HepG2 (cell line): ENCODE results near the gene ZNF285. TPM values are rescaled to one million over a fixed set of nuclear protein-coding genes. Genes with fewer than 3 reads are reported as not detected.

Source experiments
- ARNT2 ChIP-seq: sonication (generic); formaldehyde crosslinking; IDR thresholded peaks from 2 replicates; pipeline ENCODE4 v1.8.0; 2022; ENCODE audit warnings: mild to moderate bottlenecking, low read depth, missing genetic modification reagents, moderate library complexity
- HDAC1 ChIP-seq: sonication (generic); formaldehyde crosslinking; IDR thresholded peaks from 2 replicates; pipeline ENCODE4 v1.5.1; 2020; ENCODE audit warnings: mild to moderate bottlenecking, missing genetic modification reagents
- HDAC6 ChIP-seq: fragments of 200-600 bp; sonication (generic); IDR thresholded peaks from 2 replicates; pipeline ENCODE4 v1.7.0; 2017; ENCODE audit warnings: mild to moderate bottlenecking, antibody characterized with exemption, low read length, low read depth
- JARID2 ChIP-seq: sonication (generic); formaldehyde crosslinking; IDR thresholded peaks from 2 replicates; pipeline ENCODE4 v1.8.1; 2023; ENCODE audit warnings: missing genetic modification reagents, inconsistent platforms; ENCODE audit not compliant: insufficient replicate concordance
- KDM2A ChIP-seq: sonication (generic); formaldehyde crosslinking; IDR thresholded peaks from 2 replicates; pipeline ENCODE4 v1.4.0; 2020; ENCODE audit warnings: low read depth, missing genetic modification reagents, borderline replicate concordance
- RBFOX2 ChIP-seq: fragments of 200-400 bp; formaldehyde crosslinking; IDR thresholded peaks from 2 replicates; pipeline ENCODE4 v1.6.1; 2017; ENCODE audit warnings: low read depth, mild to moderate bottlenecking, low read length
- SAFB2 ChIP-seq: sonication (generic); formaldehyde crosslinking; IDR thresholded peaks from 2 replicates; pipeline ENCODE4 v1.5.1; 2020; ENCODE audit warnings: missing genetic modification reagents, low read depth, mild to moderate bottlenecking, borderline replicate concordance
- TOE1 ChIP-seq: sonication (generic); formaldehyde crosslinking; IDR thresholded peaks from 2 replicates; pipeline ENCODE4 v1.4.0; 2020; ENCODE audit warnings: mild to moderate bottlenecking, missing genetic modification reagents
- ZNF235 ChIP-seq: sonication (generic); formaldehyde crosslinking; IDR thresholded peaks from 2 replicates; pipeline ENCODE4 v1.8.1; 2023; ENCODE audit warnings: mild to moderate bottlenecking, missing genetic modification reagents, borderline replicate concordance
- ZNF484 ChIP-seq: sonication (generic); formaldehyde crosslinking; IDR thresholded peaks from 2 replicates; pipeline ENCODE4 v1.5.1; 2020; ENCODE audit warnings: mild to moderate bottlenecking, low read depth, missing genetic modification reagents, borderline replicate concordance
- ZNF572 ChIP-seq: sonication (generic); formaldehyde crosslinking; IDR thresholded peaks from 2 replicates; pipeline ENCODE4 v1.5.1; 2020; ENCODE audit warnings: mild to moderate bottlenecking, missing genetic modification reagents
- ZNF7 ChIP-seq: IDR thresholded peaks from 2 replicates; pipeline ENCODE4 v1.6.1; 2016; ENCODE audit warnings: missing biosample characterization, missing genetic modification reagents
- polyA plus RNA-seq, 8 experiments: library from polyadenylated mRNA; depleted of rRNA in 3 of 8; stranded (reverse) in 7 of 8; unstranded in 1 of 8; fragments of >200 nt; fragmentation: Illumina TruSeq in 4 of 8; extraction: Trizol in 4 of 8; gene quantifications; 2 replicates each; pipeline versions ENCODE4 v1.2.1 to v1.2.3, GENCODE V29; 2011 to 2016; ENCODE audit warnings: low read depth in 4 of 8, missing spikeins in 1 of 8, mixed read lengths in 1 of 8; ENCODE audit not compliant: insufficient read depth in 1 of 8
- total RNA-seq, 5 experiments: library from RNA; depleted of rRNA; stranded (reverse); fragments of >200 nt; fragmentation: Illumina TruSeq; extraction: Trizol; gene quantifications; 2 replicates each; pipeline ENCODE4 v1.2.3, GENCODE V29; 2016; ENCODE audit warnings: low read depth in 1 of 5
- TF ChIP-seq, protein P1 (sequence below): sonication (generic); formaldehyde crosslinking; IDR thresholded peaks from 2 replicates; pipeline ENCODE4 v1.4.0; 2020; ENCODE audit warnings: missing genetic modification reagents, borderline replicate concordance
- TF ChIP-seq, protein P2 (sequence below): sonication (generic); formaldehyde crosslinking; IDR thresholded peaks from 2 replicates; pipeline ENCODE4 v1.5.1; 2020; ENCODE audit warnings: missing genetic modification reagents, mild to moderate bottlenecking, borderline replicate concordance
- TF ChIP-seq, protein P3 (sequence below): sonication (generic); formaldehyde crosslinking; conservative IDR thresholded peaks from 2 replicates; pipeline ENCODE4 v1.4.0; 2020; ENCODE audit warnings: missing genetic modification reagents
- TF ChIP-seq, protein P4 (sequence below): sonication (generic); formaldehyde crosslinking; IDR thresholded peaks from 2 replicates; pipeline ENCODE4 v1.4.0; 2020; ENCODE audit warnings: mild to moderate bottlenecking, missing genetic modification reagents

Gene ZNF285
- total and polyA plus RNA-seq, 2 of the 13 experiments (the other 11 are each of a cell fraction or from before 2014, with no cell fraction given), result 0.82 to 1.7 TPM

DNA sequence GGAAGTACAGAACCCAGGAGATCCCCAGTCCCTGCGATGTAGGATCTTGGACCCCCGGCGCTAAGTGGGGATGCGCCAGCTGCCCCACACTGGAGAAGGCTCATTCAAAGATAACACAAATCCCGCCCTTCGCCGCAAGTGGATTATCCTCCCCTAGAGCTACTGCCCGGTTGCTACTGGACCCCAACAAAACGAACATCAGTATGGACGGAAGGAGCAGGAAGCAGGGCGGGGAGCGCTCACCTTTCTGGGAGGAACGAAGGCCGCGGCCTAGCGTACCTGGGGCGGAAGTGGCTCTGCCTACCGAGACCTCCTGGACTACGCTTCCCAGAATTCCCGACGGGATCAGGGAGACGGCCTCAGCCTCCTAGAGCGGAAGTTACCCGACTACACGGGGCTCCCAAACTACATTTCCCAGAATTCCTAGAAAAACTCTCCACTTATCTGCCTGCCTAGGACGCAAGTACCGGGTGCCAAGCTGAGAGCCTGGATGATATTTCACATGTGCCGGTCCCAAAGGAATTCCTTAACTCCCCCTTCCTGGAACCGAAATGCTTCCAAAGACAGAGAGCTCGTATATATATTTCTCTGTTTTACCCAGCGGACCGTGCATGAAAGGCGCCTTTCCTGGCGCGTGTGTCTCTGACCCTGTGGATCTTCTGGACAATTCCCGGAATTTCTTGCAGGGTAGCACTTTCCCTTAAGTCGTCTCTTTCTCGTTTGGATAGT lies 44.9 kb downstream of the ZNF285 start, which contains the start of gene ZNF112 (continued):
- TF ChIP-seq RBFOX2 (peak; percentile 52; the same call in 1 of the 2 replicates), KDM2A (CRISPR knock-in tag) (peak; percentile 84), ZNF235 (CRISPR knock-in tag) (no peak), ARNT2 (CRISPR knock-in tag) (no peak), JARID2 (CRISPR knock-in tag) (no peak), ZNF7 (CRISPR knock-in tag) (no peak), HDAC6 (no peak), ZNF572 (CRISPR knock-in tag) (no peak), TOE1 (CRISPR knock-in tag) (no peak), ZNF484 (CRISPR knock-in tag) (no peak), HDAC1 (CRISPR knock-in tag) (peak; percentile 40; the same call in 1 of the 2 replicates), SAFB2 (CRISPR knock-in tag) (no peak)
- TF ChIP-seq, protein P1, sequence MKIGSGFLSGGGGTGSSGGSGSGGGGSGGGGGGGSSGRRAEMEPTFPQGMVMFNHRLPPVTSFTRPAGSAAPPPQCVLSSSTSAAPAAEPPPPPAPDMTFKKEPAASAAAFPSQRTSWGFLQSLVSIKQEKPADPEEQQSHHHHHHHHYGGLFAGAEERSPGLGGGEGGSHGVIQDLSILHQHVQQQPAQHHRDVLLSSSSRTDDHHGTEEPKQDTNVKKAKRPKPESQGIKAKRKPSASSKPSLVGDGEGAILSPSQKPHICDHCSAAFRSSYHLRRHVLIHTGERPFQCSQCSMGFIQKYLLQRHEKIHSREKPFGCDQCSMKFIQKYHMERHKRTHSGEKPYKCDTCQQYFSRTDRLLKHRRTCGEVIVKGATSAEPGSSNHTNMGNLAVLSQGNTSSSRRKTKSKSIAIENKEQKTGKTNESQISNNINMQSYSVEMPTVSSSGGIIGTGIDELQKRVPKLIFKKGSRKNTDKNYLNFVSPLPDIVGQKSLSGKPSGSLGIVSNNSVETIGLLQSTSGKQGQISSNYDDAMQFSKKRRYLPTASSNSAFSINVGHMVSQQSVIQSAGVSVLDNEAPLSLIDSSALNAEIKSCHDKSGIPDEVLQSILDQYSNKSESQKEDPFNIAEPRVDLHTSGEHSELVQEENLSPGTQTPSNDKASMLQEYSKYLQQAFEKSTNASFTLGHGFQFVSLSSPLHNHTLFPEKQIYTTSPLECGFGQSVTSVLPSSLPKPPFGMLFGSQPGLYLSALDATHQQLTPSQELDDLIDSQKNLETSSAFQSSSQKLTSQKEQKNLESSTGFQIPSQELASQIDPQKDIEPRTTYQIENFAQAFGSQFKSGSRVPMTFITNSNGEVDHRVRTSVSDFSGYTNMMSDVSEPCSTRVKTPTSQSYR (CRISPR knock-in tag), result peak; percentile 20; the same call in 1 of the 2 replicates
- TF ChIP-seq, protein P2, sequence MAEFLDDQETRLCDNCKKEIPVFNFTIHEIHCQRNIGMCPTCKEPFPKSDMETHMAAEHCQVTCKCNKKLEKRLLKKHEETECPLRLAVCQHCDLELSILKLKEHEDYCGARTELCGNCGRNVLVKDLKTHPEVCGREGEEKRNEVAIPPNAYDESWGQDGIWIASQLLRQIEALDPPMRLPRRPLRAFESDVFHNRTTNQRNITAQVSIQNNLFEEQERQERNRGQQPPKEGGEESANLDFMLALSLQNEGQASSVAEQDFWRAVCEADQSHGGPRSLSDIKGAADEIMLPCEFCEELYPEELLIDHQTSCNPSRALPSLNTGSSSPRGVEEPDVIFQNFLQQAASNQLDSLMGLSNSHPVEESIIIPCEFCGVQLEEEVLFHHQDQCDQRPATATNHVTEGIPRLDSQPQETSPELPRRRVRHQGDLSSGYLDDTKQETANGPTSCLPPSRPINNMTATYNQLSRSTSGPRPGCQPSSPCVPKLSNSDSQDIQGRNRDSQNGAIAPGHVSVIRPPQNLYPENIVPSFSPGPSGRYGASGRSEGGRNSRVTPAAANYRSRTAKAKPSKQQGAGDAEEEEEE, result peak; percentile 30; the same call in 1 of the 2 replicates
- TF ChIP-seq, protein P3, sequence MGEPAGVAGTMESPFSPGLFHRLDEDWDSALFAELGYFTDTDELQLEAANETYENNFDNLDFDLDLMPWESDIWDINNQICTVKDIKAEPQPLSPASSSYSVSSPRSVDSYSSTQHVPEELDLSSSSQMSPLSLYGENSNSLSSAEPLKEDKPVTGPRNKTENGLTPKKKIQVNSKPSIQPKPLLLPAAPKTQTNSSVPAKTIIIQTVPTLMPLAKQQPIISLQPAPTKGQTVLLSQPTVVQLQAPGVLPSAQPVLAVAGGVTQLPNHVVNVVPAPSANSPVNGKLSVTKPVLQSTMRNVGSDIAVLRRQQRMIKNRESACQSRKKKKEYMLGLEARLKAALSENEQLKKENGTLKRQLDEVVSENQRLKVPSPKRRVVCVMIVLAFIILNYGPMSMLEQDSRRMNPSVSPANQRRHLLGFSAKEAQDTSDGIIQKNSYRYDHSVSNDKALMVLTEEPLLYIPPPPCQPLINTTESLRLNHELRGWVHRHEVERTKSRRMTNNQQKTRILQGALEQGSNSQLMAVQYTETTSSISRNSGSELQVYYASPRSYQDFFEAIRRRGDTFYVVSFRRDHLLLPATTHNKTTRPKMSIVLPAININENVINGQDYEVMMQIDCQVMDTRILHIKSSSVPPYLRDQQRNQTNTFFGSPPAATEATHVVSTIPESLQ (CRISPR knock-in tag), result no peak
- TF ChIP-seq, protein P4, sequence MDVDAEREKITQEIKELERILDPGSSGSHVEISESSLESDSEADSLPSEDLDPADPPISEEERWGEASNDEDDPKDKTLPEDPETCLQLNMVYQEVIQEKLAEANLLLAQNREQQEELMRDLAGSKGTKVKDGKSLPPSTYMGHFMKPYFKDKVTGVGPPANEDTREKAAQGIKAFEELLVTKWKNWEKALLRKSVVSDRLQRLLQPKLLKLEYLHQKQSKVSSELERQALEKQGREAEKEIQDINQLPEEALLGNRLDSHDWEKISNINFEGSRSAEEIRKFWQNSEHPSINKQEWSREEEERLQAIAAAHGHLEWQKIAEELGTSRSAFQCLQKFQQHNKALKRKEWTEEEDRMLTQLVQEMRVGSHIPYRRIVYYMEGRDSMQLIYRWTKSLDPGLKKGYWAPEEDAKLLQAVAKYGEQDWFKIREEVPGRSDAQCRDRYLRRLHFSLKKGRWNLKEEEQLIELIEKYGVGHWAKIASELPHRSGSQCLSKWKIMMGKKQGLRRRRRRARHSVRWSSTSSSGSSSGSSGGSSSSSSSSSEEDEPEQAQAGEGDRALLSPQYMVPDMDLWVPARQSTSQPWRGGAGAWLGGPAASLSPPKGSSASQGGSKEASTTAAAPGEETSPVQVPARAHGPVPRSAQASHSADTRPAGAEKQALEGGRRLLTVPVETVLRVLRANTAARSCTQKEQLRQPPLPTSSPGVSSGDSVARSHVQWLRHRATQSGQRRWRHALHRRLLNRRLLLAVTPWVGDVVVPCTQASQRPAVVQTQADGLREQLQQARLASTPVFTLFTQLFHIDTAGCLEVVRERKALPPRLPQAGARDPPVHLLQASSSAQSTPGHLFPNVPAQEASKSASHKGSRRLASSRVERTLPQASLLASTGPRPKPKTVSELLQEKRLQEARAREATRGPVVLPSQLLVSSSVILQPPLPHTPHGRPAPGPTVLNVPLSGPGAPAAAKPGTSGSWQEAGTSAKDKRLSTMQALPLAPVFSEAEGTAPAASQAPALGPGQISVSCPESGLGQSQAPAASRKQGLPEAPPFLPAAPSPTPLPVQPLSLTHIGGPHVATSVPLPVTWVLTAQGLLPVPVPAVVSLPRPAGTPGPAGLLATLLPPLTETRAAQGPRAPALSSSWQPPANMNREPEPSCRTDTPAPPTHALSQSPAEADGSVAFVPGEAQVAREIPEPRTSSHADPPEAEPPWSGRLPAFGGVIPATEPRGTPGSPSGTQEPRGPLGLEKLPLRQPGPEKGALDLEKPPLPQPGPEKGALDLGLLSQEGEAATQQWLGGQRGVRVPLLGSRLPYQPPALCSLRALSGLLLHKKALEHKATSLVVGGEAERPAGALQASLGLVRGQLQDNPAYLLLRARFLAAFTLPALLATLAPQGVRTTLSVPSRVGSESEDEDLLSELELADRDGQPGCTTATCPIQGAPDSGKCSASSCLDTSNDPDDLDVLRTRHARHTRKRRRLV, result no peak
